SU-DHL-6 (cell line): ENCODE data around the gene STX5.
"Not testable (repeated sequence)": the region's sequence is repeated elsewhere in the genome, so short reads cannot be mapped to it uniquely, and the experiment has no call there.

Experiments used
- H2AFZ ChIP-seq: fragments of 200-600 bp; sonication (generic); 2 replicates; pipeline ENCODE4 v1.6.1; 2014; ENCODE audit warnings: low read depth, mild to moderate bottlenecking, moderate library complexity, mixed read lengths, antibody characterized with exemption, low read length; ENCODE audit not compliant: severe bottlenecking
- H3F3A ChIP-seq: fragments of 200-600 bp; shearing (Covaris generic); 2 replicates; pipeline ENCODE4 v1.6.0; 2016; ENCODE audit warnings: antibody characterized with exemption, mild to moderate bottlenecking; ENCODE audit not compliant: insufficient read depth
- H3K27ac ChIP-seq: fragments of 200-600 bp; sonication (generic); 2 replicates; pipeline ENCODE4 v1.5.1; 2016; ENCODE audit warnings: low read depth, mild to moderate bottlenecking, low read length, moderate library complexity, mixed read lengths
- H3K27me3 ChIP-seq: fragments of 200-600 bp; sonication (generic), shearing (Covaris generic); 2 replicates; pipeline ENCODE4 v1.6.0; 2014; ENCODE audit warnings: mild to moderate bottlenecking, low read length
- H3K36me3 ChIP-seq: fragments of 200-600 bp; sonication (generic); 2 replicates; pipeline ENCODE4 v1.6.1; 2014; ENCODE audit warnings: mild to moderate bottlenecking, low read length, mixed read lengths
- H3K4me2 ChIP-seq: fragments of 300-600, 200-600 bp; shearing (Covaris generic), sonication (generic); 2 replicates; pipeline ENCODE4 v1.6.0; 2014; ENCODE audit warnings: low read length, low read depth, mild to moderate bottlenecking; ENCODE audit not compliant: poor library complexity, severe bottlenecking
- H3K4me3 ChIP-seq: fragments of 200-600 bp; sonication (generic); 2 replicates; pipeline ENCODE4 v1.5.1; 2014; ENCODE audit warnings: antibody characterized with exemption, low read length, mild to moderate bottlenecking, mixed read lengths; ENCODE audit not compliant: insufficient read depth, poor library complexity, severe bottlenecking
- H3K79me2 ChIP-seq: fragments of 200-600 bp; sonication (generic); 2 replicates; pipeline ENCODE4 v1.6.1; 2014; ENCODE audit warnings: mild to moderate bottlenecking, low read length, moderate library complexity; ENCODE audit not compliant: insufficient read depth
- H3K9ac ChIP-seq: fragments of 200-600 bp; sonication (generic); 2 replicates; pipeline ENCODE4 v1.7.0; 2014; ENCODE audit warnings: mild to moderate bottlenecking, low read length
- H3K9me2 ChIP-seq: fragments of 200-600 bp; sonication (generic); replicated peaks from 2 replicates; pipeline ENCODE4 v1.6.1; 2014; ENCODE audit warnings: low read length; ENCODE audit not compliant: insufficient read depth
- H3K9me3 ChIP-seq: fragments of 200-600 bp; sonication (generic); 2 replicates; pipeline ENCODE4 v1.6.1; 2014; ENCODE audit warnings: low read length, mixed read lengths; ENCODE audit not compliant: insufficient read depth
- H4K20me1 ChIP-seq: fragments of 200-600 bp; sonication (generic); 2 replicates; pipeline ENCODE4 v1.6.1; 2014; ENCODE audit warnings: low read depth, mild to moderate bottlenecking, antibody characterized with exemption, low read length, moderate library complexity, mixed read lengths
- CTCF ChIP-seq: fragments of 200-600 bp; sonication (generic); IDR thresholded peaks from one replicate; pipeline ENCODE4 v1.5.1; 2017; ENCODE audit warnings: antibody characterized with exemption, mild to moderate bottlenecking, low read length, moderate library complexity; ENCODE audit not compliant: insufficient read depth, poor library complexity, severe bottlenecking
- EZH2phosphoT487 ChIP-seq: fragments of 200-600 bp; sonication (generic), shearing (Covaris generic); conservative IDR thresholded peaks from 2 replicates; pipeline ENCODE4 v1.6.1; 2018; ENCODE audit warnings: mild to moderate bottlenecking, antibody characterized with exemption, low read length, moderate library complexity, mixed read lengths

The STX5 gene

GRCh38 chr11:62842171-62842741, 10.4 kb upstream of the STX5 start:
- H2AFZ ChIP-seq, result peak overlapping the region; percentile 84

GRCh38 chr11:62841361-62842170, 9.7 kb upstream of the STX5 start:
- Histone ChIP-seq H3K79me2 (peaks cover 26% of the 10 kb centered on the region), H3K36me3 (no peaks in the 10 kb centered on the region), H3K9me2 (no peaks in the 10 kb centered on the region), H4K20me1 (no peaks in the 10 kb centered on the region), H3K27ac (peak overlapping the region; percentile 93), H3F3A (peaks cover 34% of the 10 kb centered on the region), H3K9ac (peak overlapping the region; percentile 81), H3K4me2 (peak overlapping the region; percentile 96), H3K9me3 (no peaks in the 10 kb centered on the region), H3K4me3 (peak overlapping the region; percentile 45), H3K27me3 (no peaks in the 10 kb centered on the region), H2AFZ (peak overlapping the region; percentile 84)
- TF ChIP-seq EZH2phosphoT487, result no peak
- TF ChIP-seq CTCF, result no peak

More at GRCh38 chr11:62842171-62842741, 10.4 kb upstream of the STX5 start:
- Histone ChIP-seq H3K4me3 (peak overlapping the region; percentile 45), H3K27ac (peak overlapping the region; percentile 93), H3K9me2 (no peaks in the 10 kb centered on the region), H3K36me3 (no peaks in the 10 kb centered on the region), H4K20me1 (no peaks in the 10 kb centered on the region), H3K9ac (peak overlapping the region; percentile 69), H3F3A (peaks cover 34% of the 10 kb centered on the region), H3K79me2 (peaks cover 20% of the 10 kb centered on the region), H3K4me2 (peak overlapping the region; percentile 96), H3K9me3 (no peaks in the 10 kb centered on the region), H3K27me3 (no peaks in the 10 kb centered on the region)
- TF ChIP-seq EZH2phosphoT487 (no peak), CTCF (no peak)

DNA sequence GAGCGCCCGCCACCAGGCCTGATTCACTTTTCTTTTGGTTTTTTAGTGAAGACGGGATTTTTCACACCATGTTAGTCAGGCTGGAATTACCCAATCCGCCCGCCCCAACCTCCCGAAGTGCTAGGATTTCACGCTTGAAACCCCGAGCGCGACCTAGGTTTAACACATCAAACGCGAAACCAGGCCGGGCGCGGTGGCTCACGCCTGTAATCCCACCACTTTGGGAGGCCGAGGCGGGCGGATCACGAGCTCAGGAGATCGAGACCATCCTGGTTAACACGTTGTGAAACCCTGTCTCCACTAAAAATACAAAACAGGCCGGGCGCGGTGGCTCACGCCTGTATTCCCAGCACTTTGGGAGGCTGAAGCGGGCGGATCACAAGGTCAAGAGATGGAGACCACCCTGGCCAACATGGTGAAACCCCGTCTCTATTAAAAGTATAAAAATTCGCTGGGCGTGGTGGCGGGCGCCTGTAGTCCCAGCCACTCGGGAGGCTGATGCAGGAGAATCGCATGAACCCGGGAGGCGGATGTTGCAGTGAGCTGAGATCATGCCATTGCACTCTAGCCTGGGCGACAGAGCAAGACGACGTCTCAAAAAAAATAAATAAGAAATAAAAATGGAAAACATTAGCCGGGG, 9.0 kb upstream of the STX5 start:
- peak overlapping the region; percentile 81 for H3K9ac ChIP-seq
- not testable (repeated sequence) for H3K9me3 ChIP-seq, H4K20me1 ChIP-seq, H3K9me2 ChIP-seq, H3K27me3 ChIP-seq, H3K36me3 ChIP-seq
- H3K4me3 ChIP-seq, result peak overlapping the region; percentile 77
- H3K4me2 ChIP-seq, result peak overlapping the region; percentile 96
- H3K27ac ChIP-seq, result peak overlapping the region; percentile 93
- peaks cover 31% of the 10 kb centered on the region for H3K79me2 ChIP-seq
- H3F3A ChIP-seq, result peaks cover 34% of the 10 kb centered on the region
- peak overlapping the region; percentile 73 for H2AFZ ChIP-seq
